Measurements from ENCODE around the gene ABHD17C.

ABHD17C gene

GRCh38 chr15:80801891-80802680, 107.0 kb downstream of the ABHD17C start:
- no peak for TF ChIP-seq TAF1 (IDR thresholded peaks at IDR 0.05; ENCODE audit: borderline replicate concordance, insufficient read depth, low read length)
- TF ChIP-seq FOXP2 (optimal IDR thresholded peaks at IDR 0.05; ENCODE audit: borderline replicate concordance, extremely low read depth, extremely low read length, insufficient read depth), result peak; percentile 86
- TF ChIP-seq REST (IDR thresholded peaks at IDR 0.05; ENCODE audit: insufficient read depth in 1 of 2, low read depth in 2 of 2, low read length in 2 of 2), result no peak
- TF ChIP-seq POLR2AphosphoS5 (IDR thresholded peaks at IDR 0.05; ENCODE audit: low read depth, low read length), result no peak
- TF ChIP-seq SIN3A (IDR thresholded peaks at IDR 0.05; ENCODE audit: borderline replicate concordance, insufficient read depth, low read length), result no peak

- TF ChIP-seq SIN3A (IDR thresholded peaks at IDR 0.05; ENCODE audit: borderline replicate concordance, insufficient read depth, low read length), result no peak
- TF ChIP-seq TAF1 (IDR thresholded peaks at IDR 0.05; ENCODE audit: borderline replicate concordance, insufficient read depth, low read length), result no peak
- no peak for TF ChIP-seq REST (IDR thresholded peaks at IDR 0.05; ENCODE audit: insufficient read depth in 1 of 2, low read depth in 2 of 2, low read length in 2 of 2)
- no peak for TF ChIP-seq FOXP2 (optimal IDR thresholded peaks at IDR 0.05; ENCODE audit: borderline replicate concordance, extremely low read depth, extremely low read length, insufficient read depth)
- TF ChIP-seq POLR2AphosphoS5 (IDR thresholded peaks at IDR 0.05; ENCODE audit: low read depth, low read length), result no peak
Observed at GRCh38 chr15:80803580-80804525, 108.7 kb downstream of the ABHD17C start.

GRCh38 chr15:80804970-80805495, 109.9 kb downstream of the ABHD17C start:
- TF ChIP-seq POLR2AphosphoS5 (IDR thresholded peaks at IDR 0.05; ENCODE audit: low read depth, low read length) (no peak), REST (IDR thresholded peaks at IDR 0.05; ENCODE audit: insufficient read depth in 1 of 2, low read depth in 2 of 2, low read length in 2 of 2) (no peak), SIN3A (IDR thresholded peaks at IDR 0.05; ENCODE audit: borderline replicate concordance, insufficient read depth, low read length) (no peak), TAF1 (IDR thresholded peaks at IDR 0.05; ENCODE audit: borderline replicate concordance, insufficient read depth, low read length) (no peak), FOXP2 (optimal IDR thresholded peaks at IDR 0.05; ENCODE audit: borderline replicate concordance, extremely low read depth, extremely low read length, insufficient read depth) (no peak)
